Stomach (tissue), 4 donors: Measurements from ENCODE around the gene TTC33.

Experiments used
- POLR2A ChIP-seq, 4 donors: fragments of 450-650 bp; IDR thresholded peaks; one replicate each; pipeline ENCODE4 v1.6.1; 2016; ENCODE audit warnings: antibody characterized with exemption in 4 of 4, control low read depth in 2 of 4, mild to moderate bottlenecking in 1 of 4, moderate library complexity in 1 of 4
- POLR2AphosphoS5 ChIP-seq, 3 donors: sonication (generic); formaldehyde crosslinking; IDR thresholded peaks; one replicate each; pipeline ENCODE4 v1.6.1; 2016; ENCODE audit warnings: antibody characterized with exemption in 3 of 3
- TF ChIP-seq, protein P1 (sequence below), 7 experiments: fragments of 450-650 bp in 4 of 7; fragments of 200-600 bp in 3 of 7; sonication (generic) in 3 of 7; IDR thresholded peaks; one replicate each; pipeline ENCODE4 v1.5.1; 2016 to 2019; ENCODE audit warnings: antibody characterized with exemption in 7 of 7, control low read depth in 2 of 7, mild to moderate bottlenecking in 1 of 7

- no peak for TF ChIP-seq POLR2AphosphoS5 (IDR thresholded peaks at IDR 0.05)
- TF ChIP-seq, protein P1, sequence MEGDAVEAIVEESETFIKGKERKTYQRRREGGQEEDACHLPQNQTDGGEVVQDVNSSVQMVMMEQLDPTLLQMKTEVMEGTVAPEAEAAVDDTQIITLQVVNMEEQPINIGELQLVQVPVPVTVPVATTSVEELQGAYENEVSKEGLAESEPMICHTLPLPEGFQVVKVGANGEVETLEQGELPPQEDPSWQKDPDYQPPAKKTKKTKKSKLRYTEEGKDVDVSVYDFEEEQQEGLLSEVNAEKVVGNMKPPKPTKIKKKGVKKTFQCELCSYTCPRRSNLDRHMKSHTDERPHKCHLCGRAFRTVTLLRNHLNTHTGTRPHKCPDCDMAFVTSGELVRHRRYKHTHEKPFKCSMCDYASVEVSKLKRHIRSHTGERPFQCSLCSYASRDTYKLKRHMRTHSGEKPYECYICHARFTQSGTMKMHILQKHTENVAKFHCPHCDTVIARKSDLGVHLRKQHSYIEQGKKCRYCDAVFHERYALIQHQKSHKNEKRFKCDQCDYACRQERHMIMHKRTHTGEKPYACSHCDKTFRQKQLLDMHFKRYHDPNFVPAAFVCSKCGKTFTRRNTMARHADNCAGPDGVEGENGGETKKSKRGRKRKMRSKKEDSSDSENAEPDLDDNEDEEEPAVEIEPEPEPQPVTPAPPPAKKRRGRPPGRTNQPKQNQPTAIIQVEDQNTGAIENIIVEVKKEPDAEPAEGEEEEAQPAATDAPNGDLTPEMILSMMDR (IDR thresholded peaks at IDR 0.05), result no peak
- no peak for TF ChIP-seq POLR2A (IDR thresholded peaks at IDR 0.05)
Observed at GRCh38 chr5:40690267-40690666, 65.5 kb downstream of the TTC33 start.
